ENCODE measurements around the gene R3HCC1L.

GRCh38 chr10:98276311-98276710 is 141.9 kb downstream of the R3HCC1L start:
- TF ChIP-seq POLR2A (IDR thresholded peaks at IDR 0.05; ENCODE audit: low read length) = no peak
- no peak for TF ChIP-seq GATA1 (IDR thresholded peaks at IDR 0.05; ENCODE audit: low read depth, low read length)

All from erythroblast (primary cell).